ENCODE measurements around the gene PTPRK. TPM values are rescaled to one million over a fixed set of nuclear protein-coding genes. Genes with fewer than 3 reads are reported as not detected.

PTPRK gene
- total and polyA plus RNA-seq, 2 of the 8 experiments (the other 6 are each of a cell fraction or from before 2014, with no cell fraction given), result 11.4 to 47.3 TPM

GRCh38 chr6:128172752-128173682, 347.4 kb downstream of the PTPRK start:
- CTCF ChIA-PET (ENCODE audit: partially characterized antibody), result no interaction called here
- Histone ChIP-seq H3K23ac (ENCODE audit: insufficient read length) (no peak overlapping the region), H4K91ac (replicated peaks; ENCODE audit: insufficient read length, low read length) (no peak overlapping the region), H4K5ac (ENCODE audit: insufficient read length, low read depth, low read length) (no peak overlapping the region), H2BK20ac (ENCODE audit: low read length) (no peak overlapping the region), H4K8ac (ENCODE audit: extremely low read depth, insufficient read depth, low read length) (no peak overlapping the region), H3K23me2 (ENCODE audit: low read depth, low read length) (no peaks in the 10 kb centered on the region), H3K14ac (ENCODE audit: insufficient read length) (no peak overlapping the region), H2BK5ac (ENCODE audit: low read depth, low read length) (no peak overlapping the region), H3K4me2 (ENCODE audit: insufficient read depth in 1 of 2, low read depth in 2 of 2, low read length in 2 of 2) (no peak overlapping the region), H3K9ac (replicated peaks in 1 of 4; ENCODE audit: extremely low read depth in 1 of 4, low read depth in 3 of 4, low read length in 3 of 4) (no peak overlapping the region), H2AK5ac (ENCODE audit: low read depth, low read length) (no peak overlapping the region), H3K27me3 (replicated peaks in 1 of 4; ENCODE audit: control insufficient read depth in 3 of 4, extremely low read depth in 1 of 4, insufficient read depth in 3 of 4, low read length in 3 of 4) (no peaks in the 10 kb centered on the region), H2BK15ac (ENCODE audit: low read length) (no peak overlapping the region), H3K4me1 (replicated peaks in 1 of 4; ENCODE audit: control insufficient read depth in 3 of 4, insufficient read depth in 4 of 4, low read length in 3 of 4) (peaks cover 0 to 3% (median 1%) of the 10 kb centered on the region in 4 experiments; a peak in 3 of 7 replicates), H3K27ac (ENCODE audit: low read depth, low read length) (no peak overlapping the region), H3K56ac (replicated peaks; ENCODE audit: insufficient read length, low read depth, low read length) (no peak overlapping the region), H2AFZ (ENCODE audit: low read length) (no peak overlapping the region), H3K36me3 (ENCODE audit: control insufficient read depth in 2 of 4, insufficient read depth in 4 of 4, low read length in 3 of 4) (no peaks in the 10 kb centered on the region), H3K9me3 (ENCODE audit: insufficient read depth in 2 of 2, low read depth in 1 of 2, low read length in 1 of 2) (no peaks in the 10 kb centered on the region), H3K79me2 (ENCODE audit: control insufficient read depth in 1 of 2, insufficient read depth in 2 of 2, low read length in 2 of 2) (no peaks in the 10 kb centered on the region), H2BK12ac (ENCODE audit: low read depth, low read length) (no peak overlapping the region), H3K4me3 (ENCODE audit: extremely low read depth in 1 of 4, insufficient read depth in 2 of 4, low read depth in 3 of 4, low read length in 4 of 4) (no peak overlapping the region), H3K4ac (replicated peaks; ENCODE audit: insufficient read length, low read depth, low read length) (no peak overlapping the region), H4K20me1 (replicated peaks in 1 of 2; ENCODE audit: control insufficient read depth in 1 of 2, insufficient read depth in 2 of 2, low read length in 2 of 2) (no peaks in the 10 kb centered on the region), H2BK120ac (replicated peaks; ENCODE audit: low read depth, low read length) (no peak overlapping the region), H3K18ac (ENCODE audit: extremely low read depth, low read length) (no peak overlapping the region), H3K79me1 (ENCODE audit: low read depth, low read length) (no peaks in the 10 kb centered on the region)
- DNase-seq (ENCODE audit: low read depth in 1 of 2, low spot score in 2 of 2), result no peak
- FAIRE-seq, result no peak
- POLR2A ChIA-PET (ENCODE audit: partially characterized antibody), result no interaction called here
- 68% methylated on average over 4 of the region's 4 CpGs; no CpG with 5 or more reads in 1 of the 2 experiments for WGBS, 2 experiments (ENCODE audit: extremely low coverage in 1 of 2, insufficient coverage in 1 of 2, insufficient read length in 1 of 2, insufficient replicate concordance in 2 of 2, low coverage in 1 of 2, low lambda C conversion rate in 2 of 2, missing lambda C conversion rate in 1 of 2)
- TF ChIP-seq SP4 (IDR thresholded peaks at IDR 0.05; ENCODE audit: low read length) (no peak), MAX (IDR thresholded peaks at IDR 0.05) (no peak), ZNF274 (IDR thresholded peaks at IDR 0.05; ENCODE audit: borderline replicate concordance, extremely low read depth, low read length) (no peak), EZH2 (IDR thresholded peaks at IDR 0.05; ENCODE audit: low read depth, low read length, severe bottlenecking) (no peak), RBBP5 (IDR thresholded peaks at IDR 0.05; ENCODE audit: borderline replicate concordance, low read depth, low read length) (no peak), BCL11A (IDR thresholded peaks at IDR 0.05; ENCODE audit: low read depth in 2 of 2, low read length in 2 of 2) (no peak), SAP30 (IDR thresholded peaks at IDR 0.05; ENCODE audit: insufficient read depth, insufficient replicate concordance, low read length) (no peak), JUND (IDR thresholded peaks at IDR 0.05; ENCODE audit: low read length) (no peak), KDM1A (IDR thresholded peaks at IDR 0.05; ENCODE audit: borderline replicate concordance, low read length) (no peak), EP300 (IDR thresholded peaks at IDR 0.05; ENCODE audit: borderline replicate concordance in 1 of 2, low read depth in 2 of 2, low read length in 2 of 2) (no peak), FOSL1 (IDR thresholded peaks at IDR 0.05; ENCODE audit: insufficient read depth, low read depth, low read length) (no peak)
